K562 (cell line): ENCODE measurements around the gene TAAR1. TPM values are rescaled to one million over a fixed set of nuclear protein-coding genes. Genes with fewer than 3 reads are reported as not detected.

Experiments
- ATAC-seq: fragments of 200-7000 bp; cut with Tn5 transposase; 3 replicates; pipeline ENCODE4 v1.9.1; 2020; ENCODE audit warnings: moderate library complexity
- BruUV-seq: library from RNA; stranded (reverse); fragments of 400-500 nt; replicated peaks from 2 replicates; lab custom pipeline; 2021; lab: Mats Ljungman, UMichigan
- CTCF ChIA-PET: fragments of 300-600 bp; formaldehyde crosslinking; extraction: SDS; loops from one replicate; lab custom pipeline; 2021; ENCODE audit warnings: low intra/inter-chr PET ratio; lab: Yijun Ruan, JAX
- POLR2A ChIA-PET: fragments of 300-600, 350-650 bp; sonication (Branson Sonifier 250); formaldehyde crosslinking; extraction: SDS; loops from one replicate; lab custom pipeline; 2021; ENCODE audit warnings: antibody characterized with exemption, inconsistent platforms; lab: Yijun Ruan, JAX
- DNase-seq, 4 experiments: peaks; one replicate each; pipeline versions ENCODE4 v3.0.0 to v3.0.0-alpha.2; 2011 to 2018; ENCODE audit warnings: low spot score in 3 of 4, mixed read lengths in 3 of 4; ENCODE audit errors: extremely low read depth in 1 of 4
- FAIRE-seq: peaks from 2 replicates; lab custom pipeline; 2011; peaks lifted over from hg19 to GRCh38; lab: Jason Lieb, UNC
- H2AFZ ChIP-seq: 2 replicates; pipeline ENCODE4 v1.6.0; 2011; ENCODE audit warnings: low read depth, low read length, control low read depth, inconsistent platforms
- H3K27ac ChIP-seq: fragments of 200-600 bp; 3 replicates; pipeline ENCODE4 v1.8.0; 2011; ENCODE audit warnings: low read depth, mild to moderate bottlenecking, control low read depth, inconsistent platforms, low read length, moderate library complexity, mixed read lengths; ENCODE audit errors: extremely low read depth
- H3K27me3 ChIP-seq, 2 experiments: fragments of 300-600 bp in 1 of 2; 2 replicates in 1 of 2; 3 replicates in 1 of 2; pipeline versions ENCODE4 v1.6.0 to v1.8.0; 2011; ENCODE audit warnings: inconsistent platforms in 2 of 2, low read length in 2 of 2, mild to moderate bottlenecking in 1 of 2, mixed read lengths in 1 of 2, moderate library complexity in 1 of 2; ENCODE audit not compliant: control insufficient read depth in 2 of 2, insufficient read depth in 2 of 2
- H3K36me3 ChIP-seq: fragments of 300-600 bp; 3 replicates; pipeline ENCODE4 v1.8.0; 2011; ENCODE audit warnings: mild to moderate bottlenecking, low read length, inconsistent platforms; ENCODE audit not compliant: control insufficient read depth, insufficient read depth
- H3K4me1 ChIP-seq, 2 experiments: fragments of 200-600 bp in 1 of 2; replicated peaks in 1 of 2; 2 replicates in 1 of 2; 3 replicates in 1 of 2; pipeline versions ENCODE4 v1.5.1 to v1.8.0; 2011; ENCODE audit warnings: inconsistent platforms in 2 of 2, low read length in 2 of 2, mild to moderate bottlenecking in 1 of 2, mixed read lengths in 1 of 2, moderate library complexity in 1 of 2; ENCODE audit not compliant: control insufficient read depth in 2 of 2, insufficient read depth in 2 of 2
- H3K4me2 ChIP-seq: 2 replicates; pipeline ENCODE4 v1.6.1; 2011; ENCODE audit warnings: low read length, control low read depth, inconsistent platforms, mixed read lengths; ENCODE audit not compliant: insufficient read depth
- H3K4me3 ChIP-seq: fragments of 200-600 bp; sonication (generic), shearing (Covaris generic); 2 replicates; pipeline ENCODE4 v1.5.1; 2016; ENCODE audit warnings: control low read depth, inconsistent platforms
- H3K79me2 ChIP-seq: fragments of 200-600 bp; 3 replicates; pipeline ENCODE4 v1.8.0; 2011; ENCODE audit warnings: low read length, inconsistent platforms; ENCODE audit not compliant: control insufficient read depth, insufficient read depth
- H3K9ac ChIP-seq, 2 experiments: 2 replicates each; pipeline versions ENCODE4 v1.6.0 to v1.6.1; 2011; ENCODE audit warnings: low read depth in 2 of 2, low read length in 2 of 2, control low read depth in 1 of 2, inconsistent platforms in 1 of 2, mild to moderate bottlenecking in 1 of 2, mixed read lengths in 1 of 2; ENCODE audit not compliant: insufficient read depth in 1 of 2
- H3K9me1 ChIP-seq: one replicate; pipeline ENCODE4 v1.6.0; 2011; ENCODE audit warnings: inconsistent platforms, mild to moderate bottlenecking, low read length, moderate library complexity; ENCODE audit not compliant: control insufficient read depth, insufficient read depth
- H3K9me3 ChIP-seq: replicated peaks from 2 replicates; pipeline ENCODE4 v1.5.1; 2011; ENCODE audit warnings: low read depth, low read length, inconsistent platforms; ENCODE audit not compliant: control insufficient read depth, insufficient read depth
- H4K20me1 ChIP-seq: replicated peaks from 2 replicates; pipeline ENCODE4 v1.6.1; 2011; ENCODE audit warnings: low read length, inconsistent platforms, mixed read lengths; ENCODE audit not compliant: control insufficient read depth, insufficient read depth
- ASH1L ChIP-seq: fragments of 450-650 bp; IDR thresholded peaks from 2 replicates; pipeline ENCODE4 v1.6.1; 2018; ENCODE audit warnings: borderline replicate concordance, mild to moderate bottlenecking, low read depth; ENCODE audit not compliant: partially characterized antibody
- BCLAF1 ChIP-seq, 2 experiments: fragments of 450-650 bp in 1 of 2; IDR thresholded peaks; 2 replicates each; pipeline ENCODE4 v1.6.1; 2011 to 2017; ENCODE audit warnings: low read depth in 2 of 2, antibody characterized with exemption in 1 of 2, borderline replicate concordance in 1 of 2, low read length in 1 of 2, mild to moderate bottlenecking in 1 of 2, mixed read lengths in 1 of 2; ENCODE audit not compliant: control insufficient read depth in 1 of 2
- ELF1 ChIP-seq: fragments of 200-800 bp; sonication (Bioruptor generic); IDR thresholded peaks from 2 replicates; pipeline ENCODE4 v1.6.1; 2016; ENCODE audit warnings: missing genetic modification characterization, missing compliant biosample characterization
- EWSR1 ChIP-seq: fragments of 450-650 bp; IDR thresholded peaks from 2 replicates; pipeline ENCODE4 v1.6.1; 2018; ENCODE audit warnings: borderline replicate concordance, mild to moderate bottlenecking, low read depth, moderate library complexity; ENCODE audit not compliant: partially characterized antibody
- HNRNPK ChIP-seq: fragments of 200-400 bp; formaldehyde crosslinking; IDR thresholded peaks from one replicate; pipeline ENCODE4 v1.6.1; 2018; ENCODE audit warnings: mild to moderate bottlenecking, low read depth, low read length; ENCODE audit not compliant: poor library complexity, severe bottlenecking
- MEIS2 ChIP-seq: fragments of 450-650 bp; IDR thresholded peaks from 2 replicates; pipeline ENCODE4 v1.6.1; 2014; ENCODE audit warnings: mild to moderate bottlenecking; ENCODE audit not compliant: partially characterized antibody
- MXD1 ChIP-seq: fragments of 250-450 bp; sonication (Bioruptor Pico); IDR thresholded peaks from 2 replicates; pipeline ENCODE4 v1.8.0; 2021; ENCODE audit warnings: borderline replicate concordance, mild to moderate bottlenecking, moderate library complexity; ENCODE audit not compliant: poor library complexity, severe bottlenecking
- NR2C1 ChIP-seq, 2 experiments: fragments of 450-650 bp; IDR thresholded peaks; 2 replicates each; pipeline ENCODE4 v1.6.1; 2017; ENCODE audit warnings: mild to moderate bottlenecking in 2 of 2, antibody characterized with exemption in 1 of 2, inconsistent platforms in 1 of 2, missing compliant biosample characterization in 1 of 2, missing genetic modification characterization in 1 of 2
- NR2F6 ChIP-seq: fragments of 450-650 bp; formaldehyde crosslinking; IDR thresholded peaks from 2 replicates; pipeline ENCODE4 v1.4.0; 2020; ENCODE audit warnings: mild to moderate bottlenecking
- THRAP3 ChIP-seq: fragments of 450-650 bp; IDR thresholded peaks from 2 replicates; pipeline ENCODE4 v1.6.1; 2016; ENCODE audit warnings: mild to moderate bottlenecking, inconsistent platforms, borderline replicate concordance
- ZBTB1 ChIP-seq: sonication (generic); formaldehyde crosslinking; IDR thresholded peaks from 2 replicates; pipeline ENCODE4 v1.8.1; 2023; ENCODE audit warnings: missing genetic modification reagents, low read depth, mild to moderate bottlenecking, borderline replicate concordance
- ZNF134 ChIP-seq: fragments of 250-450 bp; sonication (Bioruptor Pico); conservative IDR thresholded peaks from 2 replicates; pipeline ENCODE4 v1.4.0; 2020
- ZNF511 ChIP-seq: sonication (generic); formaldehyde crosslinking; IDR thresholded peaks from 2 replicates; pipeline ENCODE4 v1.8.0; 2022; ENCODE audit warnings: mild to moderate bottlenecking, missing genetic modification reagents
- WGBS: fragments of 100-300 bp; shearing (Covaris generic); methylation state at CpG from one replicate; pipeline ENCODE4 v1.1.6; 2016; ENCODE audit warnings: low coverage, mixed read lengths; ENCODE audit not compliant: insufficient coverage; ENCODE audit errors: missing lambda C conversion rate; 5-methylcytosine and 5-hydroxymethylcytosine counted together
- in situ Hi-C: fragments of 300-500 bp; cut with MboI; formaldehyde crosslinking; loops from 4 replicates; pipeline ENCODE4 v1.15.0; 2018; ENCODE audit warnings: inconsistent platforms, mixed read lengths
- intact Hi-C: fragments of 100-400 bp; cut with micrococcal nuclease; formaldehyde crosslinking; loops from 2 replicates; pipeline ENCODE4 v1.14.2; 2022
- polyA plus RNA-seq, 8 experiments: library from polyadenylated mRNA; depleted of rRNA in 4 of 8; stranded (reverse) in 5 of 8; unstranded in 3 of 8; fragments of >200 nt; fragmentation: Nextera tagmentation in 2 of 8; fragmentation: Illumina TruSeq in 1 of 8; extraction: Ambion mirVana in 2 of 8; extraction: Trizol in 1 of 8; gene quantifications; 2 replicates each; pipeline versions ENCODE4 v1.2.1 to v1.2.3, GENCODE V29; 2011 to 2014; ENCODE audit warnings: inconsistent platforms in 1 of 8, missing spikeins in 1 of 8
- total RNA-seq, 7 experiments: library from RNA; depleted of rRNA in 6 of 7; stranded (reverse); fragments of >200 nt in 6 of 7; fragmentation: Illumina TruSeq in 2 of 7; extraction: Trizol in 2 of 7; gene quantifications; 2 replicates each; pipeline versions ENCODE4 v1.2.1 to v1.2.3, GENCODE V29; 2011 to 2021; ENCODE audit warnings: low replicate concordance in 1 of 7

The TAAR1 gene
- total and polyA plus RNA-seq, 9 of the 15 experiments (the other 6 are each of a cell fraction or from before 2014, with no cell fraction given) = not detected

- DNase-seq (no peak), ATAC-seq (no peak), FAIRE-seq (no peak)
- ChIA-PET POLR2A (no interaction called here), CTCF (no interaction called here)
- in situ Hi-C loops = no loop called here
- Histone ChIP-seq H3K9me1 (no peaks in the 10 kb centered on the region), H3K27me3 (no peaks in the 10 kb centered on the region; a peak in 1 of 5 replicates), H3K9ac (no peak overlapping the region), H3K36me3 (no peaks in the 10 kb centered on the region), H3K79me2 (no peaks in the 10 kb centered on the region), H4K20me1 (no peaks in the 10 kb centered on the region), H3K9me3 (no peaks in the 10 kb centered on the region), H3K27ac (no peak overlapping the region), H2AFZ (no peak overlapping the region), H3K4me2 (no peak overlapping the region), H3K4me1 (no peaks in the 10 kb centered on the region), H3K4me3 (no peak overlapping the region)
- WGBS = 0% methylated on average over 3 of the region's 3 CpGs
- no TSS peak for BruUV-seq
- intact Hi-C loops = no loop called here
- TF ChIP-seq NR2F6 (no peak), ELF1 (tag) (no peak), THRAP3 (no peak), MEIS2 (no peak), EWSR1 (no peak), ASH1L (no peak), ZNF511 (CRISPR knock-in tag) (no peak), ZBTB1 (CRISPR knock-in tag) (no peak), HNRNPK (no peak), ZNF134 (CRISPR knock-in tag) (no peak), NR2C1 (IDR thresholded peaks at IDR 0.05) (no peak), NR2C1 (tag; IDR thresholded peaks at IDR 0.05) (no peak), MXD1 (CRISPR knock-in tag) (no peak), BCLAF1 (IDR thresholded peaks at IDR 0.05; ENCODE audit: borderline replicate concordance in 1 of 2, control insufficient read depth in 1 of 2, low read depth in 2 of 2, low read length in 1 of 2) (no peak)
Measured at GRCh38 chr6:132708771-132709170, 49.8 kb upstream of the TAAR1 start.
